K562 (cell line): Measurements from ENCODE around the gene DPYSL4. TPM values are rescaled to one million over a fixed set of nuclear protein-coding genes. Genes with fewer than 3 reads are reported as not detected.
A peak's percentile ranks its signal among the peaks of the same experiment; 100 is the strongest.

ENCODE experiments used
- DNMT1 ChIP-seq: fragments of 450-650 bp; IDR thresholded peaks from 2 replicates; pipeline ENCODE4 v1.6.1; 2016; ENCODE audit warnings: antibody characterized with exemption, mild to moderate bottlenecking
- MCM5 ChIP-seq: fragments of 450-650 bp; IDR thresholded peaks from 2 replicates; pipeline ENCODE4 v1.6.1; 2016; ENCODE audit warnings: low read depth
- MGA ChIP-seq: fragments of 450-650 bp; IDR thresholded peaks from 2 replicates; pipeline ENCODE4 v1.6.1; 2016; ENCODE audit warnings: mild to moderate bottlenecking, moderate library complexity
- SIN3A ChIP-seq, 2 experiments: fragments of 150-350 bp in 1 of 2; IDR thresholded peaks; 2 replicates each; pipeline ENCODE4 v1.6.1; 2011 to 2016; ENCODE audit warnings: borderline replicate concordance in 2 of 2, low read depth in 2 of 2, low read length in 2 of 2, mild to moderate bottlenecking in 2 of 2, moderate library complexity in 2 of 2; ENCODE audit not compliant: control insufficient read depth in 1 of 2
- SRSF7 ChIP-seq: fragments of 200-400 bp; formaldehyde crosslinking; optimal IDR thresholded peaks from 2 replicates; pipeline ENCODE3; 2017; ENCODE audit warnings: mild to moderate bottlenecking, low read depth, low read length
- TFAP4 ChIP-seq: sonication (generic); formaldehyde crosslinking; IDR thresholded peaks from 2 replicates; pipeline ENCODE4 v1.8.0; 2022; ENCODE audit warnings: missing genetic modification reagents, mild to moderate bottlenecking, moderate library complexity, borderline replicate concordance
- ZC3H8 ChIP-seq: fragments of 450-650 bp; IDR thresholded peaks from 2 replicates; pipeline ENCODE4 v1.6.1; 2017
- ZNF740 ChIP-seq, 3 experiments: fragments of 200-800 bp in 1 of 3; sonication (Bioruptor generic) in 1 of 3; sonication (generic) in 1 of 3; formaldehyde crosslinking in 1 of 3; IDR thresholded peaks; 2 replicates each; pipeline versions ENCODE4 v1.6.1 to v1.8.0; 2016 to 2022; ENCODE audit warnings: mild to moderate bottlenecking in 2 of 3, missing compliant biosample characterization in 2 of 3, missing genetic modification characterization in 2 of 3, missing genetic modification reagents in 1 of 3
- ZNF830 ChIP-seq: fragments of 250-450 bp; sonication (Bioruptor Pico); IDR thresholded peaks from 2 replicates; pipeline ENCODE4 v1.5.0; 2021; ENCODE audit warnings: mild to moderate bottlenecking
- polyA plus RNA-seq, 8 experiments: library from polyadenylated mRNA; depleted of rRNA in 4 of 8; stranded (reverse) in 5 of 8; unstranded in 3 of 8; fragments of >200 nt; fragmentation: Nextera tagmentation in 2 of 8; fragmentation: Illumina TruSeq in 1 of 8; extraction: Ambion mirVana in 2 of 8; extraction: Trizol in 1 of 8; gene quantifications; 2 replicates each; pipeline versions ENCODE4 v1.2.1 to v1.2.3, GENCODE V29; 2011 to 2014; ENCODE audit warnings: inconsistent platforms in 1 of 8, missing spikeins in 1 of 8
- total RNA-seq, 7 experiments: library from RNA; depleted of rRNA in 6 of 7; stranded (reverse); fragments of >200 nt in 6 of 7; fragmentation: Illumina TruSeq in 2 of 7; extraction: Trizol in 2 of 7; gene quantifications; 2 replicates each; pipeline versions ENCODE4 v1.2.1 to v1.2.3, GENCODE V29; 2011 to 2021; ENCODE audit warnings: low replicate concordance in 1 of 7

The DPYSL4 gene
- total and polyA plus RNA-seq, 9 of the 15 experiments (the other 6 are each of a cell fraction or from before 2014, with no cell fraction given): 0.03 TPM; not detected in 8

- peak; percentile 18; the same call in 1 of the 2 replicates for TF ChIP-seq MGA
- no peak for TF ChIP-seq MCM5
- TF ChIP-seq ZC3H8: no peak
- TF ChIP-seq TFAP4 (CRISPR knock-in tag): peak; percentile 85
- TF ChIP-seq DNMT1: no peak
- no peak for TF ChIP-seq ZNF830 (CRISPR knock-in tag)
- no peak for TF ChIP-seq SRSF7
- TF ChIP-seq ZNF740 (CRISPR knock-in tag; IDR thresholded peaks at IDR 0.05): no peak
- TF ChIP-seq ZNF740 (tag; IDR thresholded peaks at IDR 0.05): no peak
- TF ChIP-seq SIN3A (IDR thresholded peaks at IDR 0.05; ENCODE audit: borderline replicate concordance in 2 of 2, control insufficient read depth in 1 of 2, low read depth in 2 of 2, low read length in 2 of 2): no peak
Observed at GRCh38 chr10:132247943-132248342, 61.2 kb downstream of the DPYSL4 start (continued).
